CD1c-positive myeloid dendritic cell (primary cell): ENCODE measurements around the gene DIP2C.
"Not testable (repeated sequence)": the region's sequence is repeated elsewhere in the genome, so short reads cannot be mapped to it uniquely, and the experiment has no call there.

Source experiments
- DNase-seq: peaks from one replicate; pipeline ENCODE4 v3.0.0-alpha.2; 2016; ENCODE audit errors: extremely low spot score

DIP2C gene

DNA sequence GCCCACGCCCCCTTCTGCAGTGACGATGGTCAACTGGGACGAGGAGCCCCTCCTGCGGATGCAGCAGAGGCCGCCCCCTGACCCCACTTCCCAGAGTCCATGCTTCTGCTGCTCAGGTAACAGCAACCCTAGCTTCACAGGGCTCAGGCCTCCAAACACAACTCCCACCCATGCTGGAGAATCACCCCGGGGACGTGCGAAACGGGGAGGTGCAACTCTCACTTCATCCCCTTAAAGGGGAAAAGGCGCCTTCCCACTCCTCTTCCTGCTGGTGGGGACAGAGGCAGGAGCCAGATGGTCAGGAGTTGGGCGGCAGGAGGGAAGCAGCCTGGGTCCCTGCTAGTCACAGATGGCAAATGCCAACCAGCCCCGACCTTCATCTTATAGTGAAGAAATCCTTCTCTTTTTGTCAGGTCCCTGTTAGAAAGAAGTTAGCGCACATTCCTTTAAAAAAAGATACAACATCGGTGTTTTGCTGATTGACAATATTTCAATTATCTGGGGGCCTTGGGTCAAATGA, 155.4 kb downstream of the DIP2C start:
- no peak for DNase-seq

DNA sequence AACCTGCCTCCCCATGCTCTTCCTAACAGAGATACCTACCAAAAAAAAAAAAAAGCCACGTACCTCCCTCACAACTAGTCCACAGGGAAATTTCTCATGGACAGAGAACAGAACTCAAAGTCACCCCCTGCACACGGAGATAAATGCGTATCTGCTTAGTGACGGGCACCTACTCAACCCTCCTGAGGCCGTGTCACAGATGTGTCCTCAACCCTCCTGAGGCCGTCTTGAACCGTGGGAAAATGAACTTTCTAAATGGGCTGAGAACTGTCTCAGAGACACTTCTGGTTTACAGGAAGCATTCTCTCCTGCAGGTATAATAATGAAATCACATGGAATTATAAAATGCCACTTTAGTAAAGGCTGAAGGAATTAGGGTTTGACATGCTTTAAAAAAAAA, 155.9 kb downstream of the DIP2C start:
- no peak for DNase-seq

GRCh38 chr10:533186-533585, 156.3 kb downstream of the DIP2C start:
- DNase-seq, result no peak

DNA sequence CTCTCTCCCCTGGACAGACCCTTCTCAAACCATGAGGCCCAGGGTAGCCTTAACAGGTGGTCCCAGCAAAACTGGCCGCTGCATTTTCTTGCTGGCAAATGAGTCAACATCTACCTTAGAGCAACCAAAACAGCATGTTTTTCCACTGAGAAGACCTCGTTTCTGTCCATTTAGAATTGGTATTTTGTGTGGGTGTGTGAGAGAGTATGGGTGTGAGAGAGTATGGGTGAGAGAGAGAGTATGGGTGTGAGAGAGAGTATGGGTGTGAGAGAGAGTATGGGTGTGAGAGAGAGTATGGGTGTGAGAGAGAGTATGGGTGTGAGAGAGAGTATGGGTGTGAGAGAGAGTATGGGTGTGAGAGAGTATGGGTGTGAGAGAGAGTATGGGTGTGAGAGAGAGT, 157.1 kb downstream of the DIP2C start:
- not testable (repeated sequence) for DNase-seq

DNA sequence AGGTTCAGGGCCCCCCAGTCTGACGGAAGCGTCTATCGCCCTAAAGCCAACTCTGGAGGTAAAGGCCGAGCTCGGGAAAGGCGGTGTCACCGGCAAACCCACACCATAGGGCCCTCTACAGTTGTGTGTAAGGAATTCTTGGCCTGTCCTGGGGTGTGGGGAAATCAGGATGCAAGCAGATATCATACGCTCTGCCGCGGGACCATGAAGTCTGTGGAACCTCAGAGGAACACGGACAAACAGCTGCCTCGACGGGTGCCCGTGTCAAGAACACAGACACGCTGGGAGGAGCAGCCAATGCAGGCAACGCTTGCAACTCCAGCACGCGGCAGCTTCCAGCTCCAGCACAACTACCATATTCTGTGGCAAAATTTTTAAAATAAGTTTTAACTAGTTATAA, 157.9 kb downstream of the DIP2C start:
- no peak for DNase-seq

- DNase-seq, result no peak
Observed at GRCh38 chr10:530717-531116, 158.8 kb downstream of the DIP2C start.

DNA sequence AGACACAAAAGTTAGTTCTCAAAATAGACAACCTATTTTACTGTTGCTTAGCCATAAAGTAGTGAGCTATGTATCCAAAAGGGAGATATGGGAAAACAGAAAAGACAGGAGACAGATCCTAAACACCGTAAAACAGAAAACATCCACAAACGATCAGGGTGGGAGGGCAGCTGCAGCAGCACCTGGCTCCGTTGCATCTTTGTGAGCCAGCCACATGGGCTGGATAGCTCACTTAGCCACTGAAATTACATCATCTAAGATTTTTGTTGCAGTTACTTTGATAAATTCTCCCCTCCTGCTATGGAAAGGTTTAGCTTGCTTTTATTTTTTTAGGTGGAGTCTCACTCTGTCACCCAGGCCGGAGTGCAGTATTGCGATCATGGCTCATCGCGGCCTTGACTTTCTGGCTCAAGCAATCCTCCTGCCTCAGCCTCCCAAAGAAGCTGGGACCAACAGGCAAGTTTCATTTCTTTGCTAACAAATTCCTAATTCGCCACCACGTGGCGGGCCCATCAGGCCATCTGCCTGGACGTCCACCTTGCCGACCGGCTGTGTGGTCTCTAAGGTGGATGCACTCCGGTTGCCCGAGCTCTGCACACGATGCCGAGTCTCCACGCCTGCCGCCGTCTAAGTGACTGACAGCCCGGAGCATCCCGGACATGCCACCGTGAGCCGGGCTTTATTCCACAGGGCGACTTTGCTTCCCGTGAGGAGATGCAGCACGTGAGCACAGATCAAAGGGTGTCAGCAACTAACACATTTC, 159.8 kb downstream of the DIP2C start:
- DNase-seq, result no peak

- DNase-seq, result no peak
Observed at GRCh38 chr10:528173-529165, 161.0 kb downstream of the DIP2C start.

GRCh38 chr10:527416-527815, 162.1 kb downstream of the DIP2C start:
- DNase-seq, result no peak

- no peak for DNase-seq
Observed at GRCh38 chr10:526651-527312, 162.7 kb downstream of the DIP2C start.

DNA sequence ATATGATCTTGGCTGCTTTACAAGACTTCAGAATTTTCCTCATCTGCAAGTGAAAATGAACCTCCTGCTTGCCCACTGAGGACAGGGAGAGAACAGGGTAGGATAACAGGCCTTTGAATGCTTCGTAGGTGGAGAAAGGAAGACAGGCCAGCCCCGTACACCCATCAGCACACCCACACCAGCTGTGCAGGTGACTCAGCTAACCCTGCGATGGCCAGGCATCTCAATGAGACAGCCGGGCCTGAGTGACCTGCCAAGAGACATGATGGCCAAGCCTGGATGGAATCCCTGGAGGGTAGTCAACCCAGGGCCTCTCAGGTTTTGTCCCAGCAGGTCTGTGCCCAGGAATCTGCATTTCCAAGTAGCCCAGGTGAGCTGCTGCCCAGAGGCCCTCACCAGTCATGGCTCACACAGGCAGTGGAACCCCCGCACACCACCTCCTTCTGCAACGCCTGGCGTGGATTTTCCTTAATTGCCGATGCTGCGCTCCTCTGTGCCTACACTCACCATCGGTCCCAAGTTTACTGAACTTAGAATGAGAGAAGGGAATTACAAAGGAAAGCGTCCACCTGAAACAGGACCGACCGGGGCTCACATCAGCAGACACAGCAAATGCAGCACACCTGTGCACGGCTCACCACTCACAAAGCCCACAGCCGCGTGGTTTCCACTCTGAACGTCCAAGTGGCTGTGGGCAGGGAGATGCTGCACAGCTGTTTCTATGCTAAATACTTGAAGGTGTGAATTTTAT, 163.7 kb downstream of the DIP2C start:
- no peak for DNase-seq

DNA sequence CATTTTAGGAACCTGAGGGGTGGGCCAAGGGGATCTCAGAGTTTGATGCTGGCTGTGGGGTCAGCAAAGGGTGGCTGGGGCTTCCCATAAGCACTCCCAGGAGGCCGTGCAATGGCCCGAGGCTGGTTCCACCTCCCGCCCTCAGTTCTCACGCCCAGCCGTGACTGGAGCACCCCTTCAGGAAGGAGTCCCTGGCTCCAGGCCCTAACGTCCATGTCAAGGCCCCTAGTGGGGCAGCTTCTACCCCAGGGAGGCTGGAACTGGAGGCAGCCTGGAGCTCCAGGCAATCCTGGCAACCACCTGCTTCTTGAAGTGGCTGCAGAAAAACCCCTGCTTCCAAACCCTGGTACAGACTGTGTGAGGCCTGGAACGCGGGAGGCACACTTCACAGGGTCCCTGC, 165.5 kb downstream of the DIP2C start:
- DNase-seq, result no peak

DNA sequence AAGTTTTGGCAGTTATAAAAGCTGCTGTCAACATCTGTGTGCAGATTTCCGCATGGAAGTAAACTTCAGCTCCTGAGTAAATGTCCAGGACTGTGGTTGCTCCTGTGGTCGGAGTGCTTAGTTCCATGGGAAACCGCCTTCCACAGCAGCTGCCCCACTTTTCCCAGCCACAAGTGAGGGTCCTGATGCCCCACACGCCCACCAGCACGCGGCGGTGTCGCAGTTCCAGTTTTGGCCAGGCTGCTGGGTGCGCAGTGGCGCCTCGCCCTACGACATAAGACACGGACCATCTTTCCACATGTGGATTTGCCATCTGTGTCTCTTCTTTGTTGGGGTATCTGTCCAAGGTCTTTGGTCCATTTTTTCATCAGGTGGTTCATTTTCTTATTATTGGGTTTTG, 167.1 kb downstream of the DIP2C start:
- no peak for DNase-seq

- DNase-seq, result no peak
Observed at GRCh38 chr10:521261-522250, 167.9 kb downstream of the DIP2C start.

DNA sequence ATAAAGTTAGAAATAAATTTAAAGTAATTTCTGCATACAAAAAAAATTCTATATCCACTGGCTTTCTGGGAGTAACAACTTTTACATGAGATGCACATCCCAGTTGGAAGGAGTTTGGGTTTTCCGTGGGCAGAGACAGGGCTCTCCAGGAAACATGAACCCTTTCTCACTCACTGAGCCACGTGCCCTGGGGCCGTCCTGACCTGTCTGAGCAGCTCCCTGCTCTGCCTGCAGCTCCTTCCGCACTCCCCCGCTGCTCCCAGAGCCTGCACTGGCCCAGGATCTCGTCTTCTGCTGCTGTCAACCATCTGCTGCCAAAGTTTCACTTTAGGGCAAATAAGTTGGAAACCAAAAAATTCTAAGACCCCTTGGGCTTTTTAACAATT, 169.1 kb downstream of the DIP2C start:
- no peak for DNase-seq

- no peak for DNase-seq
Observed at GRCh38 chr10:519716-520401, 169.6 kb downstream of the DIP2C start.

DNA sequence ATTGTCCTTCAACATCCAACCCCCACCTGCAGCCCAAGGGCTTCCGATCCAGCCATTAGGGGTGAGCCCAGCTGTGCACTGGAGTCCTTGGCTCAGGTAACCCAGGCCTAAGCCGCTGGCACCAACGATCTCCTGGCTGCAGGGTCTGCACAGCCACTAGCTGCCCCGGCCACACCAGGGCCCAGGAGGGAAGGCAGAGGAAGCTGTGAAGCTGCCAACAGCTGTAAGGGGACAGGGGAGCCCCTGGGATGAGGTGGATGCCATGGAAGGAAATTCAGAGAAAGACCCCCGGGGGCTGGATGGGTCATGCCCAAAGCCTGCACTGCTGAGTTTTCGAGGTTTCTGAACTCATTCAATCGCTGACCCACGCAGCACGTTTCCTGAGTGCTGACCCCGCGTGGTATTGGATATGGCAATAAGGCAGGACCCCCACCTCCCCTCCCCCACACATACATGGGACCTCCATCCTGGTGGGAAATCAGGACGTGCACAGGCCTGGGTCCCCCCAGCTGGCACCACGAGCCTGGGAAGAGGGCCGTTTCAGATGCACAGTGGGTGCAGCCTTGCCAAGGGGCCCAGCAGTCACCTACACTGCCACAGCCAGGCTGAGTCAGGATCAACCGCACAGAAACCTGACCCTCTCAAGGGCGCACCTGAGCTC, 170.3 kb downstream of the DIP2C start:
- DNase-seq, result no peak

DNA sequence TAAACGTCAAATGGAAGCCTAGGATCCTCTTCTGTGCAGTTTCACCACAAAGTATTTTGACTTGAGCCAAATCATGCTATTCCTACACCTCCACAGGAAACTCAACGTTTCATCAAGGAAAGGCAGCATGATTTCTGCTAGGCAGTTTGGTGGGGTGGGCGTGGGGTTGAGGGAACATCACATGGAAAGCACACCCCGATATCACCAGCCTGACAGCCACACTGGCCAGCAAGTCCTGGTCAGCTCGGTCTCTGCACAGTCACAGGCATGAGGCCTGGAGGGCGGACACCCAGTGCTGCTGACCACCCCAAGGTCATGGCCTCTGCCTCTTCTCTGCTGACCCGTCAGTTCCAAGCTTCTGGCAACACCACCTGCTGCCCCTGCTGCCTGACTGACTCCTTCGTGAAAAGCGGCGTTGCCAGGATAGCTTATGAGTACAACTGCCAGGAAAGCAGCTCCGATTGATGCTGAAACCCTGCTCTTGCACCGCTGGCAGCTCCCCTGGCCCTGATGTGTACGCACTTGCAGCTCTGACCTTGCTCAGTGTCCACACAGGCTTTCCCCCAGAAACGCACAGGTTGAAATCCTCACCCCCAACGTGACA, 171.5 kb downstream of the DIP2C start:
- no peak for DNase-seq
